Measurements from ENCODE around the gene NELL1. TPM values are rescaled to one million over a fixed set of nuclear protein-coding genes. Genes with fewer than 3 reads are reported as not detected.

NELL1 gene
- polyA plus RNA-seq, 2 of the 4 experiments (the other 2 are of a cell fraction), result not detected

- H3K9me3 ChIP-seq, result no peaks in the 10 kb centered on the region
- no peaks in the 10 kb centered on the region for H3K4me1 ChIP-seq
- FAIRE-seq (no peak), DNase-seq (ENCODE audit: low read depth in 1 of 2, low spot score in 1 of 2) (no peak), ATAC-seq (no peak)
- no peak overlapping the region for H3K27ac ChIP-seq
- TF ChIP-seq NFE2L2 (conservative IDR thresholded peaks at IDR 0.05; ENCODE audit: low read length) (no peak), EP300 (IDR thresholded peaks at IDR 0.05) (no peak), FOSB (CRISPR knock-in tag; IDR thresholded peaks at IDR 0.05) (no peak), HDAC2 (IDR thresholded peaks at IDR 0.05) (no peak), ELK1 (IDR thresholded peaks at IDR 0.05; ENCODE audit: low read depth, low read length) (no peak)
- H3K4me3 ChIP-seq, result no peak overlapping the region
- POLR2A ChIA-PET, result no interaction called here
- 36% methylated on average over 3 of the region's 3 CpGs for WGBS (ENCODE audit: missing lambda C conversion rate)
- CTCF ChIA-PET, result no interaction called here
- no peak overlapping the region for H3K4me2 ChIP-seq
Measured at GRCh38 chr11:21082853-21083252, 413.5 kb downstream of the NELL1 start.

GRCh38 chr11:21088930-21089329 lies 419.5 kb downstream of the NELL1 start:
- TF ChIP-seq CTCF (IDR thresholded peaks at IDR 0.05), result no peak
- no peak for TF ChIP-seq ZSCAN20 (CRISPR knock-in tag; IDR thresholded peaks at IDR 0.05)
- TF ChIP-seq POLR2AphosphoS2 (conservative IDR thresholded peaks at IDR 0.05; ENCODE audit: low read length), result no peak
- no peak for TF ChIP-seq SMC3 (IDR thresholded peaks at IDR 0.05)
- no peak for TF ChIP-seq GATA3 (IDR thresholded peaks at IDR 0.05; ENCODE audit: borderline replicate concordance)
- TF ChIP-seq CBX8 (IDR thresholded peaks at IDR 0.05), result no peak
- no peak for TF ChIP-seq HOXA7 (CRISPR knock-in tag; IDR thresholded peaks at IDR 0.05)
- TF ChIP-seq REST (IDR thresholded peaks at IDR 0.05), result no peak
- no peak for TF ChIP-seq NFE2L2 (conservative IDR thresholded peaks at IDR 0.05; ENCODE audit: low read length)
- TF ChIP-seq E2F6 (IDR thresholded peaks at IDR 0.05; ENCODE audit: borderline replicate concordance, low read depth), result no peak
- no peak for TF ChIP-seq RFX5 (IDR thresholded peaks at IDR 0.05)
- no peak for TF ChIP-seq SREBF2 (IDR thresholded peaks at IDR 0.05)
- Histone ChIP-seq H3K4me3 (no peak overlapping the region), H3K4me1 (no peaks in the 10 kb centered on the region), H3K4me2 (no peak overlapping the region), H3K27ac (no peak overlapping the region), H3K9me3 (no peaks in the 10 kb centered on the region)
- ATAC-seq, result no peak
- ChIA-PET POLR2A (no interaction called here), CTCF (interaction anchor here (0.7 kb wide), 1 partner anchor 17 kb away, joined by 3 read pairs; no protein-coding TSS in a partner anchor)
- no peak for FAIRE-seq
- no peak for DNase-seq (ENCODE audit: low read depth in 1 of 2, low spot score in 1 of 2)

- CTCF ChIA-PET, result no interaction called here
- H3K9me3 ChIP-seq, result no peaks in the 10 kb centered on the region
- no peaks in the 10 kb centered on the region for H3K4me1 ChIP-seq
- no peak for FAIRE-seq
- H3K4me2 ChIP-seq, result no peak overlapping the region
- no peak for ATAC-seq
- POLR2A ChIA-PET, result no interaction called here
- WGBS (ENCODE audit: missing lambda C conversion rate), result 48% methylated on average over 2 of the region's 2 CpGs
- DNase-seq (ENCODE audit: low read depth in 1 of 2, low spot score in 1 of 2), result no peak
- H3K27ac ChIP-seq, result no peak overlapping the region
- no peak overlapping the region for H3K4me3 ChIP-seq
- TF ChIP-seq HOXB5 (CRISPR knock-in tag; IDR thresholded peaks at IDR 0.05) (no peak), BHLHE40 (IDR thresholded peaks at IDR 0.05; ENCODE audit: low read depth, low read length) (no peak), REST (IDR thresholded peaks at IDR 0.05) (no peak), CTCF (IDR thresholded peaks at IDR 0.05) (no peak), ZFP36 (IDR thresholded peaks at IDR 0.05; ENCODE audit: borderline replicate concordance, partially characterized antibody) (no peak), NR3C1 (IDR thresholded peaks at IDR 0.05) (no peak), HDAC2 (IDR thresholded peaks at IDR 0.05) (no peak), CBX2 (IDR thresholded peaks at IDR 0.05; ENCODE audit: borderline replicate concordance, low read depth) (no peak), KDM1A (IDR thresholded peaks at IDR 0.05; ENCODE audit: low read depth) (no peak), RFX5 (IDR thresholded peaks at IDR 0.05) (no peak)
Measured at GRCh38 chr11:21104641-21105040, 435.3 kb downstream of the NELL1 start.

Measured in A549 (cell line).